ENCODE results near the gene PRR7.

Gene PRR7

GRCh38 chr5:177502886-177503285 lies 56.3 kb downstream of the PRR7 start:
- no peak for DNase-seq

- DNase-seq: no peak
These were observed 56.9 kb downstream of the PRR7 start for GRCh38 chr5:177503351-177504085.

- no peak for DNase-seq
These were observed 57.8 kb downstream of the PRR7 start for GRCh38 chr5:177504086-177505056.

GRCh38 chr5:177505075-177505474 lies 58.5 kb downstream of the PRR7 start:
- no peak for DNase-seq
